Measurements from ENCODE around the gene ZBED4.
"Not testable (repeated sequence)": the region's sequence is repeated elsewhere in the genome, so short reads cannot be mapped to it uniquely, and the experiment has no call there.

The ZBED4 gene

DNA sequence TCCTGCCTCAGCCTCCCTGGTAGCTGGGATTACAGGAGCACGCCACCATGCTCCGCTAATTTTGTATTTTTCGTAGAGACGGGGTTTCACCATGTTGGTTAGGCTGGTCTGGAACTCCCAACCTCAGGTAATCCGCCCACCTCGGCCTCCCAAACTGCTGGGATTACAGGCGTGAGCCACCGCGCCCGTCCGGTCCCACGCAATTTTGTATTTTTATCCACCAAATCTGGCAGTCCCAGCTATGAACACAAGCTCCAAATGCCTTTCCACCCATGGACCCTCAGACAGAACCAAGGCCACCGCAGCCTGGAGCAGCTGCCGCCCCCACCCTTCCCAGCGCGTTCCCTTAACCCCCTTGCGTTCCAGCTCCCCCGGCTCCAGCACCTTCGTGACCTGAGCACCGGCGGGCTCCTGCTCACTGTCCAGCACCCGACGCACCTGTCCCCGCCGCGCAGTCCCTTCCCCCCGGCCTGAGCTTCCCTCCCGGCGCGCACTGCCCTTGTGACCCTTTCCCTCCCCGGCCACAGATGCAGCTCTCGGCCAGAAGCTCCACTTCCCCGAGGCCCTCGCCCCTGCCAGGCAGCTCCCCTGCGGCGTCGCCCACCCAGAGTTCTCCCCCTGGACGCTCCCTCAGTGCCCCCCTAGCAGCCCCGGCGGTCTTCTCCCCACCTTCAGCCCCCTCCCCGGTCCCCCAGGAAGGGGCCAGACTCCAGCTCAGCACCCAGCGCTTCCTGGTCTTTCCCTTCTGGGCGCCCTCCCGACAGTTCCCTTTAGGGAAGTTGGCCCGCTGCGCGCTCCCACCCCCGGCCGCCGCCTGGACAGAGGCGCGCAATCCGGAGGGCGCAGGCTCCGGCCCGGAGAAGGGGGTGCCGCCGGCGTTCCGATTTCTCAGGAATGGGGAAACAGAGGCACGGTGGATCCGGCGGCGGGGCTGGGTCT, 5.6 kb upstream of the ZBED4 start:
- no peaks in the 10 kb centered on the region for H3K36me3 ChIP-seq (ENCODE audit: insufficient read depth, low read length)
- no peaks in the 10 kb centered on the region for H3K79me2 ChIP-seq (ENCODE audit: control insufficient read depth, insufficient read depth, low read length, unreplicated experiment)
- no peak overlapping the region for H3K27ac ChIP-seq (ENCODE audit: low read depth, low read length)
- H2AFZ ChIP-seq (ENCODE audit: low read length, unreplicated experiment): no peak overlapping the region
- peaks cover 37% of the 10 kb centered on the region; the same call in 1 of the 2 replicates for H3K27me3 ChIP-seq (ENCODE audit: insufficient read depth, low read length)
- H3K4me3 ChIP-seq (ENCODE audit: low read depth, low read length): peak overlapping the region; percentile 21; the same call in 1 of the 2 replicates
- H3K4me1 ChIP-seq (ENCODE audit: control insufficient read depth, insufficient read depth, low read length, unreplicated experiment): no peaks in the 10 kb centered on the region

GRCh38 chr22:49848690-49849160, 4.9 kb upstream of the ZBED4 start:
- Histone ChIP-seq H3K27me3 (ENCODE audit: insufficient read depth, low read length) (peaks cover 37% of the 10 kb centered on the region; the same call in 1 of the 2 replicates), H2AFZ (ENCODE audit: low read length, unreplicated experiment) (no peak overlapping the region), H3K36me3 (ENCODE audit: insufficient read depth, low read length) (no peaks in the 10 kb centered on the region), H3K4me3 (ENCODE audit: low read depth, low read length) (peak overlapping the region; percentile 21; the same call in 1 of the 2 replicates), H3K27ac (ENCODE audit: low read depth, low read length) (no peak overlapping the region), H3K79me2 (ENCODE audit: control insufficient read depth, insufficient read depth, low read length, unreplicated experiment) (no peaks in the 10 kb centered on the region), H3K4me1 (ENCODE audit: control insufficient read depth, insufficient read depth, low read length, unreplicated experiment) (no peaks in the 10 kb centered on the region)

DNA sequence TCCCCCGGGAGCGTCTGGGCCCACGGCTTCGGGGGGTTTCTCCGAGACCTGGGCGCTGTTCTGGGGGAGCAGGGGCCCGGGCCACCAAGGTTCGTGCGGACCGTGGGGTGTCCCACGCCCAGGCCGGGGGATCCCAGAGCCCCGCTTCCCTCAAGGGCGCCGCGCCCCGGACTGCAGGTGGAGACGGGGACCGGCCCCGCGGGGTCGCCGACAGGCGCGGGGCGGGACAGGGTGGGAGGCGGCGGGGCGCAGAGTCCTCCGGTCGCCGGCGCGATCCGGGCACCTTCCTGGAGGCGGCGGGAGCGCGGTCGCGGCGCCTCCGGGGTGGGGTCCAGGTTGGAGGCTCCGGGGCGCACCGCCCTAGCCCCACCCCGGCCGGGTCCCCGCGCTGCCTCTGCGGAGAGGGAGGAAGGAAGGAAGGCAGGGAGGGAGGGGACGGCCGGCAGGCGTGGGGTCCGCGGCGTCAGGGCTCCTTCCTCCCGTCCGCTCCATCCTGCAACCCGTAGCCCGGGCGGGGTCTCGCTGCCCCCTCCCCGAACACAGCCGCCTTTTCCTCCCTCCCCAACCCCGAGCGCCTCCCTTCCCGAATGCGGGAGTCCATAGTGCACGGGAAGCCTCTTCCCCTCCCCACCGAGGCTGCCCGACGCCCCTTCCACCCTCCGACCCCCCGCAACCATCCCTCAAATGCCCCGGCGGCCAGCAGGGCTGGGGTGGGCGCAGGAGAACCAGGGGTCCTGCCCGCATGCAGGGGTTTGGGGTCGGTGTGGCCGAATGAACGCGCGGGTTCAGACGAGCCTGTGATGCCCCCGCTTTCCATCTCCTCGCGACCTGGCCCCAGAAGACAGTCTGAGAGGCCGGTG, 4.3 kb upstream of the ZBED4 start:
- H3K79me2 ChIP-seq (ENCODE audit: control insufficient read depth, insufficient read depth, low read length, unreplicated experiment): peaks cover 3% of the 10 kb centered on the region
- H2AFZ ChIP-seq (ENCODE audit: low read length, unreplicated experiment): no peak overlapping the region
- H3K4me1 ChIP-seq (ENCODE audit: control insufficient read depth, insufficient read depth, low read length, unreplicated experiment): no peaks in the 10 kb centered on the region
- H3K4me3 ChIP-seq (ENCODE audit: low read depth, low read length): no peak overlapping the region; the same call in 1 of the 2 replicates
- H3K27me3 ChIP-seq (ENCODE audit: insufficient read depth, low read length): peaks cover 37% of the 10 kb centered on the region; the same call in 1 of the 2 replicates
- H3K36me3 ChIP-seq (ENCODE audit: insufficient read depth, low read length): no peaks in the 10 kb centered on the region
- H3K27ac ChIP-seq (ENCODE audit: low read depth, low read length): no peak overlapping the region

GRCh38 chr22:49850021-49850911, 3.4 kb upstream of the ZBED4 start:
- Histone ChIP-seq H3K27me3 (ENCODE audit: insufficient read depth, low read length) (peaks cover 37% of the 10 kb centered on the region; the same call in 1 of the 2 replicates), H3K27ac (ENCODE audit: low read depth, low read length) (no peak overlapping the region), H3K4me3 (ENCODE audit: low read depth, low read length) (no peak overlapping the region), H3K36me3 (ENCODE audit: insufficient read depth, low read length) (no peaks in the 10 kb centered on the region), H2AFZ (ENCODE audit: low read length, unreplicated experiment) (no peak overlapping the region), H3K4me1 (ENCODE audit: control insufficient read depth, insufficient read depth, low read length, unreplicated experiment) (no peaks in the 10 kb centered on the region), H3K79me2 (ENCODE audit: control insufficient read depth, insufficient read depth, low read length, unreplicated experiment) (peaks cover 12% of the 10 kb centered on the region)

- Histone ChIP-seq H2AFZ (ENCODE audit: low read length, unreplicated experiment) (no peak overlapping the region), H3K4me1 (ENCODE audit: control insufficient read depth, insufficient read depth, low read length, unreplicated experiment) (no peaks in the 10 kb centered on the region)
Measured at GRCh38 chr22:49850959-49851802, 2.5 kb upstream of the ZBED4 start.

GRCh38 chr22:49852568-49852897, 1.1 kb upstream of the ZBED4 start:
- H3K27ac ChIP-seq (ENCODE audit: low read depth, low read length); H2AFZ ChIP-seq (ENCODE audit: low read length, unreplicated experiment); H3K4me1 ChIP-seq (ENCODE audit: control insufficient read depth, insufficient read depth, low read length, unreplicated experiment); H3K36me3 ChIP-seq (ENCODE audit: insufficient read depth, low read length): not testable (repeated sequence)
- peaks cover 32% of the 10 kb centered on the region; the same call in 1 of the 2 replicates for H3K27me3 ChIP-seq (ENCODE audit: insufficient read depth, low read length)
- H3K4me3 ChIP-seq (ENCODE audit: low read depth, low read length): peak overlapping the region; percentile 90
- H3K79me2 ChIP-seq (ENCODE audit: control insufficient read depth, insufficient read depth, low read length, unreplicated experiment): peaks cover 33% of the 10 kb centered on the region

More at GRCh38 chr22:49850959-49851802, 2.5 kb upstream of the ZBED4 start:
- peaks cover 37% of the 10 kb centered on the region; the same call in 1 of the 2 replicates for H3K27me3 ChIP-seq (ENCODE audit: insufficient read depth, low read length)
- H3K36me3 ChIP-seq (ENCODE audit: insufficient read depth, low read length): no peaks in the 10 kb centered on the region
- no peak overlapping the region for H3K4me3 ChIP-seq (ENCODE audit: low read depth, low read length)
- H3K27ac ChIP-seq (ENCODE audit: low read depth, low read length): no peak overlapping the region
- H3K79me2 ChIP-seq (ENCODE audit: control insufficient read depth, insufficient read depth, low read length, unreplicated experiment): peaks cover 21% of the 10 kb centered on the region

- H2AFZ ChIP-seq (ENCODE audit: low read length, unreplicated experiment): peak overlapping the region; percentile 68
- peak overlapping the region; percentile 96 for H3K4me3 ChIP-seq (ENCODE audit: low read depth, low read length)
- peaks cover 48% of the 10 kb centered on the region for H3K79me2 ChIP-seq (ENCODE audit: control insufficient read depth, insufficient read depth, low read length, unreplicated experiment)
- no peaks in the 10 kb centered on the region for H3K4me1 ChIP-seq (ENCODE audit: control insufficient read depth, insufficient read depth, low read length, unreplicated experiment)
- peak overlapping the region; percentile 41; the same call in 1 of the 2 replicates for H3K27ac ChIP-seq (ENCODE audit: low read depth, low read length)
- peaks cover 16% of the 10 kb centered on the region; the same call in 1 of the 2 replicates for H3K27me3 ChIP-seq (ENCODE audit: insufficient read depth, low read length)
- no peaks in the 10 kb centered on the region for H3K36me3 ChIP-seq (ENCODE audit: insufficient read depth, low read length)
Measured at GRCh38 chr22:49853981-49854831, 562 bp downstream of the ZBED4 start.

DNA sequence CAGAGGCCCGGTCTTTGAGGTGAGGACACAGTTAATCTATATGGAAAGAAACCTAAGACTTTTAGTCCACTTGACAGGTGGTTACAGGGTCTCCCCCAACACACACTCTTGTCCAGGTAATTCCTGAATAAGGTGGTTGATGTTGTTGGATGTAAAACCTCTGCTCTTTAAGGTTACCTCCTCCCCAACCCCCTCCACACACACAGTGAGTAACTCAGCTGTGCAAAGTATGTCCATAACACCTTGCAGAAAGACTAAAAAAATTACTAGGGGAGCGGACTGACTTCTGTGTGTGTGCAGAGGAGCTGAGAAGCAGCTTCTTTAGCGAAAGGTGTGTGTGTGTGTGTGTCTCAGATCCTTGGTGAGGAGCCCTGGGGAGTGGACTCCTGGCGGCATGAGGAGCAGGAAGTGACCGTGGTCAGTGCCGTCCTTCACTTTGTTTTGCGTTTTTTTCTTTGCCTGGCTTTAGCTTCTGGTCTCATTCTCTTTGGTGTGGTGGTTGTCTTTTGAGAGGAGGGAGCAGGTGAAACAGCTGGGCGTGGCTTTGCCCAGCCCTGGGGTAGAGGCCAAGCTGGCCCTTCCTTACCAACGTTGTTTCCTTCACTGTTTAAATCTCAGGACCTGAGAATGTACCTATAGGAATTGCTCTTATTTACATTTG, 1.7 kb downstream of the ZBED4 start:
- Histone ChIP-seq H2AFZ (ENCODE audit: low read length, unreplicated experiment) (no peak overlapping the region), H3K27me3 (ENCODE audit: insufficient read depth, low read length) (peaks cover 4% of the 10 kb centered on the region; the same call in 1 of the 2 replicates), H3K4me1 (ENCODE audit: control insufficient read depth, insufficient read depth, low read length, unreplicated experiment) (no peaks in the 10 kb centered on the region), H3K36me3 (ENCODE audit: insufficient read depth, low read length) (no peaks in the 10 kb centered on the region), H3K79me2 (ENCODE audit: control insufficient read depth, insufficient read depth, low read length, unreplicated experiment) (peaks cover 51% of the 10 kb centered on the region), H3K4me3 (ENCODE audit: low read depth, low read length) (peak overlapping the region; percentile 96), H3K27ac (ENCODE audit: low read depth, low read length) (0 out of 2 replicates have a peak overlapping the region, but pooled peaks have one; percentile 16)

Data from ACC112 (cell line).